Superior temporal gyrus (tissue), 1 donor: Measurements from ENCODE around the gene HELZ.

Source experiments
- DNase-seq: peaks from one replicate; pipeline ENCODE4 v3.0.0-alpha.2; 2016; ENCODE audit errors: extremely low spot score

HELZ gene

DNA sequence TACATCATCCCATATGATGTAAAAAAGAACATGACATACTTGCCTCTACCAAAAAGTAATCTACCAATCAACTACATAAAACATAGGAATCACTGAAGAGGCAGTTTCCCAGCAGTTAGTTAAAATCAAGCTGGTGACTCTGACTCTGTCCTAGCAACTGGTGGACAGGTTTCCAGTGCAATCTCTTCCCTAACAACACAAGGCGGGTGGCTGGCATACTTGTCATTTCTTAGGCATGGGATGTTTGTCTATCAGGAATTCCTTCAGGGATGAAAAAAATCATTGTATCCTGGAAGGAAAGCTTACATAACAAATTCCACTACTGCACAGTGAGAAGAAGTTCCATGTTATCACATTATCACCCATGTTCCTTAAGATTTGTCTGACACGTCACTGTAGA, 50.9 kb downstream of the HELZ start:
- DNase-seq: no peak

DNA sequence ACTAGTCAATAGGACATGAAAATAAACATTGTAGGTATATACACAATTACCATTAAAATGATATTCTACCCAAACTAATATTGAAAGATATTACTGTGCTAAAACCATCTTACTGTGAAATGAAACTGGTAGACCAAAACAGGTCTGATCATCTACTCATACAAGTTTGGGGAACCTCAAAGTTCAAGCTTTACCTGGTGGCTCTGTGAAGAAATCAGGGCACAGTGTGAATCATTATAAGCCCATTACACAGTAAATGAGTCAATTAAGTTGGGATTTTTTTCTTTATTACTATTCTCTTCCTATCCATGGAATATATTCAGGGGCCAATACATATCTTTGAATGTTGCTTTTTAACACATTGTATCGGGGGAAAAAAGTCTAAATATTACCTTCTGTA, 57.1 kb downstream of the HELZ start:
- DNase-seq: no peak

DNA sequence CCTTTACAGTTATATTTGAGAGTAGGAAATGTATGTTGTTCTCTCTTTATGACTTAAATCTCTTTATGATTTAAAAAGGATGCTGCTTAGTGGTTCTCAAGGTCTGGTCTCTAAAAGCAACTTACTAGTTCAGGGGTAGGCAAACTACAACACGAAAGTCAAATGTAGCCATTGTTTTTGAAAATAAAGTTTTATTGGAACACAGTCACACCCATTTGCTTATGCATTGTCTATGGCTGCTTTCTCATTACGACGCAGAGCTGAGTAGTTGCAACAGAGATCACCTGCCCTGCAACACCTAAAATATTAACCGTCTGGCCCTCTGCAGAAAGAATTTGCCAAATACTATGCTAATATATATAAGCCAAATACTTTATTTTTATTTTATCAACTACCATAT, 58.2 kb downstream of the HELZ start:
- DNase-seq: no peak

DNA sequence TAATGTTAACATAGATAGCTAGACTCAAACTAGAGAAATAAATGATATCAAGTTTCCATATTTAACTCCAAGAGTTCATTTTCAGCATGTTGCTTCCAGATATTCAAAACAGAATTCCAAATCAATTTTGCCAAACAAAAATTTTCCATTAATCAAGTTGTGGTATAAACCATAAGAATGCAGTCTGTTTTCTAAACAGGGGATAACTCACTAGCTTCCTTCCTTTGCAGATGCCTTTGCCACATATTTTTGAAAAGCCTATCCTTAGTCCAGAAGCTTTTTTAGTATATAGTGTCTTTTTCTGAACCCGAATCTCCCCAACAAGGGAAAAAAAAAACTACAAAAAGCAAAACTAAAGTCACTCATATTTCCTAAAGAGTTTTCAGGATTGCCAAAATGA, 61.5 kb downstream of the HELZ start:
- no peak for DNase-seq

DNA sequence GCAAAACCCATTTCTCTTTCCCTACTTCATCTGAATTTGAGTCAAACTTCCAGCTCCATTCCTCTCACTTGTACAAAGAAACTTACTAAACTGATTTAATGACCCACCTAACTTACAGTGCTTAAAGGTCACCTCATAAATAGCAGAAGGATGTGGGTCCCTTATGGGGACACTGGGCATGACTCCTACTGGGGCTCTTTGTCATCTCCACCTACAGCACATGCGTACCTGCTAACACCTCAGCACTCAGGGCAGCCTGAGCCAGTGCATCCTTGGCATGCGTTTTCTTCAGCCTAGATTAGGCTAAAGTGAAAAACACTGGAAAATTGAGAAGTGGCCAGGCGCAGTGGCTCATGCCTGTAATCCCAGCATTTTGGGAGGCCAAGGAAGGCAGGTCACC, 63.2 kb downstream of the HELZ start:
- DNase-seq: no peak

DNA sequence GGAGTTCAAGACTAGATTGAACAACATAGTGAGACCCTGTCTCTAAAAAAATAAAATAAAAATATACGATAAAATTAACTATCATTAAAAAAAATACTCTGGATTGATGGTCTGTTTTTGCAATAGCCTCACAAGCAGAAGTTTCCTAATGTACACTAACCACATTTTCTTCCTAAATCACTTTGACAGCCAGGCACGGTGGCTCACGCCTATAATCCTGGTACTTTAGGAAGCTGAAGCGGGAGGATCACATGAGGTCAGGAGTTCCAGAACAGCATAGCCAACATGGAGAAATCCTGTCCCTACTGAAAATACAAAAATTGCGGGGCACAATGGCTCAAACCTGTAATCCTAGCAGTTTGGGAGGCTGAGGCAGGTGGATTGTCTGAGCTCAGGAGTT, 64.7 kb downstream of the HELZ start:
- no peak for DNase-seq

DNA sequence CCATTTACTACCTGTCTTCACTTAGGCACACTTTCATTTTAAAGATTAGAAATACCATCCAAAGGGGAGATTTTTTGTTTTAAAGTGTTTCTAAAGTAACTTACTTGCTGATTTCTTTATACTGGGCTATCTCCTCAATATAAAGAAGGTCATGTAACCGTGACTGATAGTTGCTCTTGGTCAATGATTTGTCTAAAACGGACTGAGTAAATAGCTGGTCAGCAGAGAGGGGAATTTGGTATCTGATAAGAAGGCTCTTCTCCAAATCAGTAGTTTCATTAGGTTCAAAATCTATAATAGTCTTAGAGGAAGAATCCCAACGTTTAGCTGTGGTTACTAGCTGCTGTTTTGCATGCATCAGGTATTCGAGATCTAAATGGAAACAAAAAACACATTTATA, 66.4 kb downstream of the HELZ start:
- DNase-seq: no peak

DNA sequence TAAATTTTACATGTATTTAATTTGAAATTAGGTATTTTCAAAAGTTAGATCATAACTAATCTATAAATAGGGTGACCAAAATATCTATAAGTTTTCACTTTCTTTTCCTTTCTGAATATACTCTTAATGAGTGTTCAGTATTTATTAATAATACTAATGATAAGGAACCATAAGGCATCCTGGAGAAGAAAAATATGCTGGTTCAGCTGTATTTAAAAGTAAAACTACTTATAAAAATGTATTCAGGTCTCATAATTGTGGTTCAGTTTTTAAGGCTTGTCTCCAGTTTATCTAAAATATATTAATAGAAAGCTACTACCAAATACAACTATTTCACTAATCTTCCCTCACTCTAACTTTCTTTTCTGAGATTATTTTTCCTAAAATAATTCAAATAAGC, 67.3 kb downstream of the HELZ start:
- no peak for DNase-seq

DNA sequence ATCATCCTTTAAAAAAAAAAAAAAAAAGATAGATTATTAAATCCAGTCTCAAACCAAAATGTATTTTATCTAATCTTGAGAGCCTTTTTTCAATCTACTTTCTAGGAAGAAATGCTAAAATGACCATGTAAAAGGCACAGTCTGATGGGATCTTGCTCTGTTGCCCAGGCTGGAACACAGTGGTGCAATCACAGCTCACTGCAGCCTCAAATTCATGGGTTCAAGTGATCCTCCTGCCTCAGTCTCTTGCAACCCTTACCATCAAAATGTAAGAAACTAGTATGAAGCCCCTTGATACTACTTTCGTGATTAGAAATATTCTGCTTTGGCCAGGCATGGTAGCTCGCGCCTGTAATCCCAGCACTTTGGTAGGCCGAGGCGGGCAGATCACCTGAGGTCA, 70.8 kb downstream of the HELZ start:
- no peak for DNase-seq

DNA sequence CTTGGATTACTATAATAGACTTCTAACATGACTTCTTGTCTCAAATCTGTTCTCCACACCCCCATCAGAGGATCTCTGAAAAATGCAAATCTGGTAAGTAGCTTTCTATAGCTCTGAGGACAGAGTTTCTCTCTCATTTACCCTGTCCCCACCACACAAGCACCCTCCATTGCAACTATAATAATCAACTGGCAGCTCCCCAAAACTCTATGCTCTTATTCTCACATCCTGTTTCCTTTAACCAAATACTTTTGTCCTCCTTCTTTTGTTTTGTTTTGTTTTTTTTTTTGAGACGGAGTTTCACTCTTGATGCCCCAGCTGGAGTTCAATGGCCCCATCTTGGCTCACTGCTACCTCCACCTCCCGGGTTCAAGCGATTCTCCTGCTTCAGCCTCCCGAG, 73.4 kb downstream of the HELZ start:
- DNase-seq: no peak

DNA sequence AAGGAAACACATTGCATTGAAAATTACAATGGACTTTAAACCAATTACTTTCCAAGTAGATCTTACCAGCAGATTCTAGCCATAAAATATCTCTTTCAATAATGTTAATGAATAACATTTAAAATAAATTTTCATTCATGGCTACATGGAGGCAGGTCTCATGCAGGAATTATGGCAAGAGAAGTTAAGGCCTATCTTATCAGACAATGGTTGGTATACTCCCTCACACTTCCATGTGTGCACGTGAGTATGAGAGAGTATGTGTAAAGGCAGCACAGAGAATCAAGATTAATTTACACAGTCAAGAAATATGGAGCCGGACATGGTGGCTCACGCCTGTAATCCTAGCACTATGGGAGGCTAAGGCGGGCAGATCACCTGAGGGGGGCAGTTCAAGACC, 76.5 kb downstream of the HELZ start:
- no peak for DNase-seq

DNA sequence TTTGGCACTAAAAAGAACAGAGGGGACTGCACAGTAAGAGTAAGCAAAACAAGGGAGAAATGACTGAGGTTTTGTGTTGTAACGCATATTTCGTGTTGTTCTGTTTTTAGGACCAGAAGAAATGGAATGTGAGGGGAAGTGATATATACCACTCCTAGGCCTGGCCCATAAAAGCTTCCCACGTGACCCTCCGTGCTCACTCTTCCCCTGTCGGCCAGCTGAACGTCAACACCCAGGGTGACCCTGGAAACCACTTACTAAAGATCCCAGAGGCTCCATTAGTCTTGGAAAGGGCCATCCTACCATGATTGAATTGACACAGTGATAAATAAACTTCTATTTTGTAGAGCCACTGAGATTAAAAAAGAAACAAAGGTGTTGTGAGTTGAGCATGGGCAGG, 79.8 kb downstream of the HELZ start:
- no peak for DNase-seq

DNA sequence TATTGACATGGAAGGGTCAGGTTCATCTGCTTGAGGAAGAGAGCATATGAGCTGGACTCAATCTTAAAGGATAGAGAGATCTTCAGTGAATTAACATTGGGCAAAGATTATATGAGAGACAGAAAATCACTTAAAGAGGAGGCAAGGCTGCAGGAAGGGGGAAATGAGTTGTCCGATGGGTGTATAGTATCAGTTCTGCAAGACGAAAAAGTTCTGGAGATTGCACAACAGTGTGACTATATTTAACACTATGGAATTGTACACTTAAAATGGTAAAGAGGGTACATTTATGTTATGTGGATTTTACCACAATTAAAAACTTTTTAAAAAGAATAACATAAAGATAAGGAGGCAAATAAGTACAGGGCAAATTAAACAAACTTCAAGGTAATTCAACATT, 80.7 kb downstream of the HELZ start:
- no peak for DNase-seq

DNA sequence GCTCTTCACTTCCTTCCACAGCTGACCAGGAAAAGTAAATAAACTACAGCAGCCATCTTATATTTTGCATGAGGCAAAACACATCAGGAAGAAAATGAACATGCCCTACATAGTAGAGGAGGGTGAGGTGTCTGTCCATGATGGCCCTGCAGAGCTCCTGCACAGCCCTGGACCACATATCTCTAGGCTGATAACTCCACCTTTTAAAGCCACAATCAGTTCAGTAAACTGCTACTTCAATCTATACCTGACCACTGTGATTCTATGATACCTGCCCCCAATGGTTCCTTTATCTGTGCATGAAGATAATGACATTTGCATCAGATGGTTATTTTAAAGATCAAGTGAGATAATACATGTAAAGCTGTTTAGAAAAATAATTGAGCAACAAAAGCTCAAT, 82.2 kb downstream of the HELZ start:
- no peak for DNase-seq

DNA sequence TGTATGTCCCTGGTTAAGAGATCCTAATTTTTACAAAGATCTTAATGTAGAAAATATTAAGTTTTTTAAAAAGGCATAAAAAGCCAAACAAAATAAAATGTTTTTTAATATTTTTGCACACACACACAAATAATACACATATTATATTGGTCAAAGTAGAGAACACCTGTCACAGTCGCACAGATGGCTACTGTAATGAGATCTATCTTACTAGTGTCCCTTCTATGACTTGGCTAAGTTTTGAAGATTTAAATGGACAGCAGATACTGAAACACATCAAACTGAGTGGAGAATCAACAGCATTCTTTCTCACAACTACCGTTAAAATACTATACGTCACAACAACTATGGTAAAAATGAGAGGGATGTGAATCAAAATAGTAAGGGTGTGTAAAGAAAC, 83.4 kb downstream of the HELZ start:
- DNase-seq: no peak

DNA sequence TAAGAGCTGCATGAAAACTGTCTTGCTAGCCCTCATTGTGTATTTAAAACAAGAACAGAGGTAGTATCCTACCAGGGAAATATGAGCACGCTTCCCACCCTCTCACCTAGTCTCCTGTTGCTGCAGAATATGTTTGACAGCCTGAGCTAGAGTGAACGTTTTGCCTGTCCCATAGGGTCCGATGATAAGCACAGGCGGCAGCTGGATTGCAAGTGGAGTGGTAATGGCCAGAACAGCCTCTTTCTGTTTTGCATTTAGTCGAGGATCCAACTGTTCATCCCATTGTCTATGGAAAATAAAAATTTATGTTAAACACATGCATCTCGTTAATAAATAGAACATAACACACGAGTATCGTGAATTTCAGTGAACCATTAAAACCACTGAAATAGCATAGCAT, 84.2 kb downstream of the HELZ start:
- DNase-seq: no peak

DNA sequence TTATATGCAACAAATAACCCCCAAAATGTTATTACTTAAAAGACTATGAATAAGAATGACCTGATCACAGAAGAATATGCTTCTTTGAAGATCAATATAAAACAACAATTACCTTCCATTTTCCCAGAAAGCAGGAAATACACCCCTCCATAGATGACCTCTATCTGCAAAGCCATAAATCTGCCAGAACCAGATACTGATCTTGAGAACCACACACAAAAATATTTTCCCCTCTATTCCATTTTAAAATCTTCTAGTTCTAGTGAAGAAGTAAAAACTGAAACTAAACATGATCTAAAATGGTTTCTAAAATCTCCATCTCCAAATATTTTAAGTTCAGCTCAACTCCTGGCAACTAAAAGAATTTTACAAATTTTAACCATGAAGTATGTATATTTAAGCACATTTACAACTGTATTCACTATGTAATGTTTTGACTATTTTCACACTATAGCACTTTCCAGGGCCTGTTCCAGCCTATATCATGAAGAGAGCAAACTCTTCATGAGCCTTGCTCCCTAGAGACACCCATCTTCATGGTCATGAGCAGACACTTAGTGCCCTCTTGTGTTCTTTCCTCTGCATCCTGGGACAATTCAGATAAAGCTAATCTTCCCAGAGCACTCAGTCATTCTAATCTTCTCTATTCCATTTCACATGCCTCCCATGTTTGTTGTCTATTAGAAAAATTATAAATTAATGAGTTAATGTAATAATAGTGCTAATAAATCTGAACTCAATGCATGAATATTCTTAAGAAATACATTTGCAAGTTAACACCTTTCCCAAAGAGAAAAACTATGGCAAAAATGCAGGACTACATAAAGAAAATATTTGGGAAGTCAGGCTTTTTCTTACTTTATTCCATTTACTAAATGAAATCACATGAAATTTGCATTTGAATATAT, 87.0 kb downstream of the HELZ start:
- peak; percentile 74 for DNase-seq

DNA sequence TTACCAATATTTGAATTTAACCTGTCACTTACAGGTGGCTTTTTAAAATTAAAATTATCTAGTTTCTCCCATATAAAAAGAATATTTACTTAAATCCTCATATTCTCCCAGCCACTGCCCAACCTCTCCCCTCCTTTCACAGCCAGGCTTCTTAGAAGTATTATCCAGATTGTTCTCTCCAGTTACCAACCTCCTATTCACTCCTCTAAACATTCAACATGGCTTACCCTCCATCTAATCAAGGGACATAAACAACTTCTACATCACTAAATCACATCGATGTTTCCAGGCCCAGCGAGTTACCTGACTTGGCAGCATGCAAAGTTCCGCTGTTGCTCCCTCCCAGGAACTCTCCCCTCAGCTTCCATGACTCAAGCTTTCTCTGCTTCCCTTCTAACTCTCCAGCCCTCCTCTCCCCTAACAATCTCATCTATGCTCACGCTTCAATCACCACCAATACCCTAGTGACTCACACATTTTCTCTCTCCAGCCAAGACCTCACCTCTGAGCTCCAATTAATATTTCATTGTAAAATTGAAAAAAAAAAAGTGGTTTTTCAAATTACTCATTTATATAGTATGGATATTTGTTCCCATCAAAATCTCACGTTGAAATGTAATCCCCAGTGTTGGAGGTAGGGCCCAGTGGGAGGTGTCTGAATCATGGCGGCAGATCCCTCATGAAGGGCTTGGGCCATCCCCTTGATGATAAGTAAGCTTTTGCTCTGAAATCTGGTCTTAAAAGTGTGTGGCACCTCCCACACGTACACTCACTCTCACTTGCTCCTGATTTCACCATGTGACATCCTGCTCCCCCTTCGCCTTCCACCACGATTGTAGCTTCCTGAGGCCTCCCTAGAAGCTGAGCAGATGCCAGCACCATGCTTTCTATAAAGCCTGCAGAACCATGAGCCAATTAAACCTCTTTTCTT, 88.5 kb downstream of the HELZ start:
- DNase-seq: no peak

DNA sequence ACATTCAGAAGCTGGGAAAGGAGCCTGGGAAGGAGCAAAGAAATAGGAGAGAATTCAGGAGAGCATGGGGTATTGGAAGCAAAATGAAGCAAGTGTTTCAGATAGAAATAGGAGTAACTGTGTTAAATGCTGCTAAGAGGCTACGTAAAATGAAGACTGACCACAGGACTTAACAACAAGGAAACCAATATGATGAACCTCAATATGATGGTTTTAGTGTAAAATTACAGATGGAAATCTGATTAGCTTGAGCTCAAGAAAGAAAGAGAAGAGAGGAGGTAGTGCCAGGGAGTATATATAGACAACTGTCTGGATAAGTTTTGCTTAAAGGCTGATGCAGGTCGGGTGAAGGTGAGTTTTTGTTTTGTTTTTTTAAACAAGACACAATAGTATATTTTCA, 92.2 kb downstream of the HELZ start:
- DNase-seq: no peak

DNA sequence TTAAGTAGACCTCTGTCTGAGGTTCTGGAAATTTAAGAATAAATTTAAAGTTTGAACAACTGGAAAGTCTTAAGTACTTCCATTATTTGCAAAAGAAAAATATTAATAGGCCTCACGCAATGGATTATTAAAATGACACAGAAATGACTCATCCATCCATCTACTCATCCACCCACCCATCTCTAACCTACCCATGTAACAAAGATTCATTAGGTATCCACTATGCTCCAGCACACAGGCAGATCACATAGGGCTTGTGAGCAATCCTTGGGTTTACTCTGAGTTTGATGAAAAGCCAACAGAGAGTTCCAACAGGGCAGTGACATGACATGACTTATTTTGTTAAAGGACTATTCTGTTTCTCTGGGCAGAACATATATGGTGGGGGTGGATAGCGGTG, 93.3 kb downstream of the HELZ start:
- DNase-seq: no peak

DNA sequence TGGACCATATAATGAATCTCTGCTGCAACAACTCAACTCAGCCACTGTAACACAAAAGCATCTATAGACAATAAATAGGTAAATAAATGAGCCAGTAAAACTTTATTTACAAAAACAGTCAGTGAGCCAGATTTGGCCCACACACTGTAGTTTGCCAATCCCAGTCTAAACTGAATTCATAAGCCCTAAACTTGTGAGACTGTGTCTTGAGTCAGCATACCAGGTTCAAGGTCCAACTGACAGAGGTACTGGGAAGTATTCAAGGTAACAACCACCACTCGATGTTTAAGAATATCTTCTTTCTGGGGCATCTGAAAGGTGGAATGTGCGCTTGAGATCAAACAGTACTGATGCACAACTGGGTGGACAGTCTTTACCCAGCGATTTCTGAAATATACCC, 94.2 kb downstream of the HELZ start:
- no peak for DNase-seq

DNA sequence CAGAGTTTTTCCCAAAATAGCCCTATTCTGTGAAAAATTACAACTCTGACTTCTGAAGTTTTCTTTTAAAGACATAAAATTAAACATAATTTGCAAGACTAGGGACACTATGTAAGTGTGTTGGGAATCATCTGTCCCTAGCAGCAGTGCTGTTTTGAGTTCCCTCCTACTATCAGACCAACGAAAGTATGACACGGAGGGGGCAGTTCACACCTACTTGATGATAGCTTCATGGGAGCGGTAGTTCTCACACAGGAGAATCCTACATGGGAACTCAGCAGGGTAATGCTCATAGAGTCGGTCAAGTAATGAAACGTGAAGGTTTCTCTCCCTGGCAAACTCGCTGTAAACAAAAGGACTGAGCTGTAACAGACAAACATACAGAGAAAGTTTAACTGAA, 96.6 kb downstream of the HELZ start:
- peak; percentile 46 for DNase-seq
